Keratinocyte (primary cell): ENCODE results near the gene ANKRD13D. TPM values are rescaled to one million over a fixed set of nuclear protein-coding genes. Genes with fewer than 3 reads are reported as not detected.

Source experiments
- DNase-seq: peaks from one replicate; pipeline ENCODE4 v3.0.0-alpha.2; 2011; ENCODE audit warnings: low read depth, missing footprints, low spot score
- FAIRE-seq: peaks from 2 replicates; lab custom pipeline; 2011; peaks lifted over from hg19 to GRCh38; lab: Jason Lieb, UNC
- H2AFZ ChIP-seq: 2 replicates; pipeline ENCODE4 v1.6.0; 2012; ENCODE audit warnings: low read length, control low read depth, inconsistent platforms; ENCODE audit not compliant: control insufficient read depth
- H3K27ac ChIP-seq: 2 replicates; pipeline ENCODE4 v1.5.1; 2011; ENCODE audit warnings: low read length; ENCODE audit not compliant: control insufficient read depth, insufficient read depth
- H3K27me3 ChIP-seq: 3 replicates; pipeline ENCODE4 v1.6.0; 2011; ENCODE audit warnings: low read length; ENCODE audit not compliant: control insufficient read depth, insufficient read depth; ENCODE audit errors: extremely low read depth
- H3K36me3 ChIP-seq, 2 experiments: 2 replicates in 1 of 2; 3 replicates in 1 of 2; pipeline ENCODE4 v1.5.1; 2011; ENCODE audit warnings: low read length in 2 of 2, mild to moderate bottlenecking in 1 of 2; ENCODE audit not compliant: control insufficient read depth in 2 of 2, insufficient read depth in 2 of 2; ENCODE audit errors: extremely low read depth in 1 of 2
- H3K4me1 ChIP-seq: 3 replicates; pipeline ENCODE4 v1.5.1; 2011; ENCODE audit warnings: low read length; ENCODE audit not compliant: control insufficient read depth, insufficient read depth; ENCODE audit errors: extremely low read depth
- H3K4me2 ChIP-seq: 3 replicates; pipeline ENCODE4 v1.6.0; 2011; ENCODE audit warnings: low read depth, low read length; ENCODE audit not compliant: control insufficient read depth, insufficient read depth; ENCODE audit errors: extremely low read depth
- H3K4me3 ChIP-seq, 3 experiments: fragments of 200-600 bp in 1 of 3; sonication (generic) in 1 of 3; 2 replicates in 2 of 3; 3 replicates in 1 of 3; pipeline ENCODE4 v1.5.1; 2011 to 2016; ENCODE audit warnings: low read length in 3 of 3, mild to moderate bottlenecking in 3 of 3, control low read depth in 2 of 3, inconsistent platforms in 1 of 3, low read depth in 1 of 3, mixed read lengths in 1 of 3, mixed run types in 1 of 3, moderate library complexity in 1 of 3; ENCODE audit not compliant: control insufficient read depth in 2 of 3, insufficient read depth in 2 of 3; ENCODE audit errors: extremely low read depth in 1 of 3
- H3K79me2 ChIP-seq: 2 replicates; pipeline ENCODE4 v1.6.0; 2012; ENCODE audit warnings: low read length; ENCODE audit not compliant: control insufficient read depth, insufficient read depth
- H3K9ac ChIP-seq: 3 replicates; pipeline ENCODE4 v1.6.0; 2011; ENCODE audit warnings: low read length; ENCODE audit not compliant: control insufficient read depth, insufficient read depth; ENCODE audit errors: extremely low read depth
- H3K9me1 ChIP-seq: 3 replicates; pipeline ENCODE4 v1.6.0; 2011; ENCODE audit warnings: low read length; ENCODE audit not compliant: control insufficient read depth, insufficient read depth; ENCODE audit errors: extremely low read depth
- H3K9me3 ChIP-seq: 2 replicates; pipeline ENCODE4 v1.5.1; 2012; ENCODE audit warnings: low read depth, low read length; ENCODE audit not compliant: control insufficient read depth
- H4K20me1 ChIP-seq: 3 replicates; pipeline ENCODE4 v1.6.0; 2011; ENCODE audit warnings: low read length; ENCODE audit not compliant: control insufficient read depth, insufficient read depth; ENCODE audit errors: extremely low read depth
- EZH2 ChIP-seq: IDR thresholded peaks from one replicate; pipeline ENCODE4 v1.6.1; 2012; ENCODE audit warnings: inconsistent platforms, mild to moderate bottlenecking, low read length, moderate library complexity
- dilution Hi-C: fragments of 300-500 bp; cut with MboI; formaldehyde crosslinking; loops from one replicate; pipeline ENCODE4 v1.7.0; 2020; ENCODE audit warnings: low sequenced_read_pairs; ENCODE audit not compliant: extremely low pct_ligation_motif_present
- polyA plus RNA-seq, 5 experiments: library from polyadenylated mRNA; depleted of rRNA in 3 of 5; stranded (reverse) in 3 of 5; stranded (forward) in 1 of 5; unstranded in 1 of 5; fragments of >200 nt; gene quantifications; 1 replicate in 1 of 5; 2 replicates in 3 of 5; 3 replicates in 1 of 5; pipeline versions ENCODE4 v1.2.1 to v1.2.3, GENCODE V29; 2011 to 2012; ENCODE audit warnings: missing spikeins in 2 of 5, low read depth in 1 of 5, low replicate concordance in 1 of 5
- TF ChIP-seq, protein P1 (sequence below), 3 experiments: IDR thresholded peaks in 1 of 3; conservative IDR thresholded peaks in 1 of 3; optimal IDR thresholded peaks in 1 of 3; 2 replicates in 2 of 3; 3 replicates in 1 of 3; pipeline versions ENCODE3 to v1.5.1; 2011; ENCODE audit warnings: low read length in 3 of 3, mild to moderate bottlenecking in 3 of 3, moderate library complexity in 2 of 3, control low read depth in 1 of 3, inconsistent platforms in 1 of 3; ENCODE audit not compliant: insufficient read depth in 2 of 3; ENCODE audit errors: extremely low read depth in 1 of 3

ANKRD13D gene
- polyA plus RNA-seq, 1 donor (not counting 4 experiments of a cell fraction or from before 2014, with no cell fraction given): 25.0 TPM

DNA sequence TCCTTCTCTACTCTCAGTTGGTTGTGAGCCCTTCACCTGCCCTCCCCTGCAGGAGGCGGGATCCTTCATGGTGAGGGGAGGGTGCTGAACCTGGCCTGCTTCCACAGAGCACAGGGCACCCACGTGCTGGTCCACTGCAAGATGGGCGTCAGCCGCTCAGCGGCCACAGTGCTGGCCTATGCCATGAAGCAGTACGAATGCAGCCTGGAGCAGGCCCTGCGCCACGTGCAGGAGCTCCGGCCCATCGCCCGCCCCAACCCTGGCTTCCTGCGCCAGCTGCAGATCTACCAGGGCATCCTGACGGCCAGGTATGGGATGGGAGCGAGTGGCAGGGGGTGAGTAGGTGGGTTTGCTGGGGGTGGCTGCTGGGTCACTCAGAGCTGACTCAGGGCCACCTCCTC lies 20.6 kb downstream of the ANKRD13D start:
- H3K9me1 ChIP-seq: no peaks in the 10 kb centered on the region

DNA sequence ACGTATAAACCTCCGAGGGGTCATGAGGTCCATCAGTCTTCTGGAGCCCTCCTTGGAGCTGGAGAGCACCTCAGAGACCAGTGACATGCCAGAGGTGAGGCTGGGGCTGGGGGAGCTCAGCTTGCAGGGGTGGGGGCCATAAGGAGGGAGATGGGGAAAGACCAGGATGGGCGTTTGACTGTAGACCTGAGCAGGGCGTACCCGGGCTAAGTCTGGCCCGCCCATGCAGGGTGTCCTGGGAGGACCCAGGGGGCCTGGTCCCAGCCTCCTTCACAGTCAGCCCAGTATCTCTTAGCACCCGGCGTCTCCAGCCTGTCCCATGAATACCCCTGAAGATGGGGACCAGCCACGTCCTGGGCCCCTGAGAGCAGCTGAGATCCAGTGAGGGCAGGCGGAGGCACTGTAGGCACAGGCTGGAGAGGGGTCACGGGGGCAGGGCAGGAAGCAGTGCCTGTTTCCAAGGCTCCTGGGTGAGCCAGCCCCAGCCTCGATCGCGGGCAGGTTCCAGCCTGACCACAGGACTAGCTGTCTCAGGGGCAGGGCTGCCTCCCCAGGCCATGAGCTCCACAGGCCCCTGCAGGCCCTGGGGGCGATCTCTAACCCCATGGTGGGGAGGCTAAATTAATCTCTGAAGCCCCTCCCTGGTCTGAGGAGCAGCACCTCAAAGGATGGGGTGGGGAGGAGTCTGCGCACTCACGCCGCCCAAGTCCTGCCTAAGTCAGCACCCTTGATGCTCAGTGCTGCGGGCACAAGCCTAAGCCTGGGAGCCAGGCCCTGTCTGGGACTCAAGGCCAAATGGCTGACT lies 21.3 kb downstream of the ANKRD13D start:
- peaks cover 0 to 24% of the 10 kb centered on the region in 2 experiments for H3K36me3 ChIP-seq
- H3K27ac ChIP-seq: peak overlapping the region; percentile 97
- no peak for DNase-seq
- H3K4me2 ChIP-seq: peak overlapping the region; percentile 82
- H3K9ac ChIP-seq: peak overlapping the region; percentile 77
- no peaks in the 10 kb centered on the region for H3K79me2 ChIP-seq
- peaks cover 47% of the 10 kb centered on the region for H3K4me1 ChIP-seq
- FAIRE-seq: peak; percentile 79
- dilution Hi-C loops: no loop called here
- no peaks in the 10 kb centered on the region for H4K20me1 ChIP-seq
- H2AFZ ChIP-seq: peak overlapping the region; percentile 30
- H3K4me3 ChIP-seq: peak overlapping the region in 2 of 3 experiments; percentile 49 to 55
- no peak for TF ChIP-seq EZH2
- TF ChIP-seq, protein P1, sequence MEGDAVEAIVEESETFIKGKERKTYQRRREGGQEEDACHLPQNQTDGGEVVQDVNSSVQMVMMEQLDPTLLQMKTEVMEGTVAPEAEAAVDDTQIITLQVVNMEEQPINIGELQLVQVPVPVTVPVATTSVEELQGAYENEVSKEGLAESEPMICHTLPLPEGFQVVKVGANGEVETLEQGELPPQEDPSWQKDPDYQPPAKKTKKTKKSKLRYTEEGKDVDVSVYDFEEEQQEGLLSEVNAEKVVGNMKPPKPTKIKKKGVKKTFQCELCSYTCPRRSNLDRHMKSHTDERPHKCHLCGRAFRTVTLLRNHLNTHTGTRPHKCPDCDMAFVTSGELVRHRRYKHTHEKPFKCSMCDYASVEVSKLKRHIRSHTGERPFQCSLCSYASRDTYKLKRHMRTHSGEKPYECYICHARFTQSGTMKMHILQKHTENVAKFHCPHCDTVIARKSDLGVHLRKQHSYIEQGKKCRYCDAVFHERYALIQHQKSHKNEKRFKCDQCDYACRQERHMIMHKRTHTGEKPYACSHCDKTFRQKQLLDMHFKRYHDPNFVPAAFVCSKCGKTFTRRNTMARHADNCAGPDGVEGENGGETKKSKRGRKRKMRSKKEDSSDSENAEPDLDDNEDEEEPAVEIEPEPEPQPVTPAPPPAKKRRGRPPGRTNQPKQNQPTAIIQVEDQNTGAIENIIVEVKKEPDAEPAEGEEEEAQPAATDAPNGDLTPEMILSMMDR (optimal IDR thresholded peaks at IDR 0.05 in 1 of 3, IDR thresholded peaks at IDR 0.05 in 1 of 3, conservative IDR thresholded peaks at IDR 0.05 in 1 of 3; ENCODE audit: extremely low read depth in 1 of 3, insufficient read depth in 2 of 3, low read length in 3 of 3): no peak
- H3K9me1 ChIP-seq: no peaks in the 10 kb centered on the region
- no peaks in the 10 kb centered on the region for H3K9me3 ChIP-seq
- no peaks in the 10 kb centered on the region for H3K27me3 ChIP-seq

More for the DNA sequence above, 20.6 kb downstream of the ANKRD13D start:
- H3K79me2 ChIP-seq: no peaks in the 10 kb centered on the region
- H4K20me1 ChIP-seq: no peaks in the 10 kb centered on the region
- no peaks in the 10 kb centered on the region for H3K9me3 ChIP-seq
- no peak overlapping the region for H2AFZ ChIP-seq
- H3K36me3 ChIP-seq: peaks cover 0 to 24% of the 10 kb centered on the region in 2 experiments
- TF ChIP-seq, protein P1 (optimal IDR thresholded peaks at IDR 0.05 in 1 of 3, IDR thresholded peaks at IDR 0.05 in 1 of 3, conservative IDR thresholded peaks at IDR 0.05 in 1 of 3; ENCODE audit: extremely low read depth in 1 of 3, insufficient read depth in 2 of 3, low read length in 3 of 3): no peak
- TF ChIP-seq EZH2: no peak
- peaks cover 44% of the 10 kb centered on the region for H3K4me1 ChIP-seq
- no peak for DNase-seq
- no peak overlapping the region for H3K4me3 ChIP-seq
- no peak overlapping the region for H3K27ac ChIP-seq
- H3K9ac ChIP-seq: no peak overlapping the region
- dilution Hi-C loops: no loop called here
- no peak overlapping the region for H3K4me2 ChIP-seq
- no peak for FAIRE-seq
- no peaks in the 10 kb centered on the region for H3K27me3 ChIP-seq
